DND-41 (cell line): ENCODE measurements around the gene PAM16.

Experiments used
- ATAC-seq: fragments of 200-7000 bp; cut with Tn5 transposase; 3 replicates; pipeline ENCODE4 v1.9.1; 2021; ENCODE audit warnings: low read depth; ENCODE audit not compliant: insufficient read depth
- DNase-seq: peaks from one replicate; pipeline ENCODE4 v3.0.0-alpha.2; 2020
- H2AFZ ChIP-seq: 2 replicates; pipeline ENCODE4 v1.6.0; 2012; ENCODE audit warnings: low read depth, low read length
- H3K27ac ChIP-seq: 2 replicates; pipeline ENCODE4 v1.5.1; 2012; ENCODE audit warnings: low read length, inconsistent platforms
- H3K27me3 ChIP-seq: fragments of 200-600 bp; sonication (generic); 2 replicates; pipeline ENCODE4 v1.6.0; 2012; ENCODE audit warnings: low read length, mild to moderate bottlenecking, inconsistent platforms; ENCODE audit not compliant: insufficient read depth, poor library complexity
- H3K36me3 ChIP-seq: 2 replicates; pipeline ENCODE4 v1.5.1; 2012; ENCODE audit warnings: low read length, inconsistent platforms; ENCODE audit not compliant: insufficient read depth
- H3K4me1 ChIP-seq: 2 replicates; pipeline ENCODE4 v1.5.1; 2012; ENCODE audit warnings: mild to moderate bottlenecking, low read length; ENCODE audit not compliant: insufficient read depth
- H3K4me2 ChIP-seq: 2 replicates; pipeline ENCODE4 v1.6.0; 2012; ENCODE audit warnings: mild to moderate bottlenecking, moderate library complexity, low read length, inconsistent platforms; ENCODE audit not compliant: insufficient read depth
- H3K4me3 ChIP-seq, 2 experiments: fragments of 200-600 bp in 1 of 2; shearing (Covaris generic) in 1 of 2; 2 replicates each; pipeline ENCODE4 v1.5.1; 2012 to 2016; ENCODE audit warnings: inconsistent platforms in 2 of 2, low read length in 2 of 2, mild to moderate bottlenecking in 2 of 2, low read depth in 1 of 2, moderate library complexity in 1 of 2
- H3K79me2 ChIP-seq: 2 replicates; pipeline ENCODE4 v1.6.0; 2012; ENCODE audit warnings: low read length, inconsistent platforms; ENCODE audit not compliant: insufficient read depth
- H3K9ac ChIP-seq: 2 replicates; pipeline ENCODE4 v1.6.0; 2012; ENCODE audit warnings: low read depth, mild to moderate bottlenecking, inconsistent platforms, low read length, moderate library complexity
- H3K9me3 ChIP-seq: 2 replicates; pipeline ENCODE4 v1.5.1; 2012; ENCODE audit warnings: low read length, moderate library complexity, mild to moderate bottlenecking, inconsistent platforms; ENCODE audit not compliant: insufficient read depth, severe bottlenecking
- H4K20me1 ChIP-seq: 2 replicates; pipeline ENCODE4 v1.6.0; 2012; ENCODE audit warnings: low read length; ENCODE audit not compliant: insufficient read depth
- EZH2 ChIP-seq: IDR thresholded peaks from 3 replicates; pipeline ENCODE4 v1.6.1; 2012; ENCODE audit warnings: borderline replicate concordance, low read depth, mild to moderate bottlenecking, moderate library complexity, low read length, inconsistent platforms; ENCODE audit not compliant: severe bottlenecking
- TF ChIP-seq, protein P1 (sequence below): IDR thresholded peaks from 2 replicates; pipeline ENCODE4 v1.5.1; 2012; ENCODE audit warnings: borderline replicate concordance, low read length, moderate library complexity, mild to moderate bottlenecking; ENCODE audit not compliant: poor library complexity, severe bottlenecking; ENCODE audit errors: extremely low read depth

Gene PAM16

DNA sequence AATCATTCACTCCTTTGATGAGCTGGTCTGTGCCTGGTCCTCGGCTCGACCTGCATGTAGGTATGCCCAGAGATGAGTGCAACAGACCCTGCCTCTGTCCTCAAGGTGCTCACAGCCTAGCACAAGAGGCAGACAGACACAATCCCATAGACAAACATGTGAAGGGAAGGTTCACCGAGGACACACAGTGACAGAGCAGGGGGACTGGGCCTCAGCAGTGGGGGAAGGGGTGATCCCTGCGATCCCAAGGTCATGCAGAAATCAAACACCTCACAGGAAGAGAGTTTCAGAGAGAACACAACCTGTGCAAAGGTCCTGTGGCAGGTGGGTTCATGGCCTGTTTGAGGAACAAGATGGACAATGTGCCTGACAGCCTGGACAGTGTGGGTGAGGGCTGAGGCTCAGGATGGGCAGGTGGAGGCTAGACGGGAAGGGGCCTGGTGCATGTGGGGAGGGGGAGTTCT lies 16.3 kb upstream of the PAM16 start:
- Histone ChIP-seq H3K27me3 (no peaks in the 10 kb centered on the region), H3K79me2 (no peaks in the 10 kb centered on the region), H3K4me3 (no peak overlapping the region), H3K9me3 (no peaks in the 10 kb centered on the region), H3K27ac (no peak overlapping the region), H3K4me1 (no peaks in the 10 kb centered on the region), H3K36me3 (peaks cover 41% of the 10 kb centered on the region), H3K9ac (no peak overlapping the region), H4K20me1 (peaks cover 28% of the 10 kb centered on the region), H3K4me2 (no peak overlapping the region), H2AFZ (no peak overlapping the region)
- DNase-seq (no peak), ATAC-seq (no peak)
- TF ChIP-seq, protein P1, sequence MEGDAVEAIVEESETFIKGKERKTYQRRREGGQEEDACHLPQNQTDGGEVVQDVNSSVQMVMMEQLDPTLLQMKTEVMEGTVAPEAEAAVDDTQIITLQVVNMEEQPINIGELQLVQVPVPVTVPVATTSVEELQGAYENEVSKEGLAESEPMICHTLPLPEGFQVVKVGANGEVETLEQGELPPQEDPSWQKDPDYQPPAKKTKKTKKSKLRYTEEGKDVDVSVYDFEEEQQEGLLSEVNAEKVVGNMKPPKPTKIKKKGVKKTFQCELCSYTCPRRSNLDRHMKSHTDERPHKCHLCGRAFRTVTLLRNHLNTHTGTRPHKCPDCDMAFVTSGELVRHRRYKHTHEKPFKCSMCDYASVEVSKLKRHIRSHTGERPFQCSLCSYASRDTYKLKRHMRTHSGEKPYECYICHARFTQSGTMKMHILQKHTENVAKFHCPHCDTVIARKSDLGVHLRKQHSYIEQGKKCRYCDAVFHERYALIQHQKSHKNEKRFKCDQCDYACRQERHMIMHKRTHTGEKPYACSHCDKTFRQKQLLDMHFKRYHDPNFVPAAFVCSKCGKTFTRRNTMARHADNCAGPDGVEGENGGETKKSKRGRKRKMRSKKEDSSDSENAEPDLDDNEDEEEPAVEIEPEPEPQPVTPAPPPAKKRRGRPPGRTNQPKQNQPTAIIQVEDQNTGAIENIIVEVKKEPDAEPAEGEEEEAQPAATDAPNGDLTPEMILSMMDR = no peak
- no peak for TF ChIP-seq EZH2

DNA sequence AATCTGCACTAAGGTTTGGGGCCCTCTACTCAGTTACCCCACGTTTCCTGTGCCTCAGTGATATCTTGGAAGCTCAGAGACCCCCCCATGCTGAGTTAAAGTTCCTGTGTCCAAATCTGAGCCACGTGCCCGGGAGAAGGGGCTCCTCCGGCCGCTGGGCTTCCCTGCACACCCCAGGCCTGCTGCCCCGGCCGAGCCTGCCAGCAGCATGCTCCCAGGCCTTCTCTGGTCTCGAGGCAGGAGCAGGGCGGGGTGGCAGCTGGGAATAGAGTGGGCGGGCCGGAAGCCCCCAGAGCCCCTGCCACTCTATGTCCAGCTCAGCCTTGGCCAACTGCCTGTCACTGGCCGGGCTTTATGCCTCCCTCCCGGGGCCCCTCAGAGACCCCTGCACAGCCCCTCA lies 14.9 kb upstream of the PAM16 start:
- ATAC-seq = no peak

DNA sequence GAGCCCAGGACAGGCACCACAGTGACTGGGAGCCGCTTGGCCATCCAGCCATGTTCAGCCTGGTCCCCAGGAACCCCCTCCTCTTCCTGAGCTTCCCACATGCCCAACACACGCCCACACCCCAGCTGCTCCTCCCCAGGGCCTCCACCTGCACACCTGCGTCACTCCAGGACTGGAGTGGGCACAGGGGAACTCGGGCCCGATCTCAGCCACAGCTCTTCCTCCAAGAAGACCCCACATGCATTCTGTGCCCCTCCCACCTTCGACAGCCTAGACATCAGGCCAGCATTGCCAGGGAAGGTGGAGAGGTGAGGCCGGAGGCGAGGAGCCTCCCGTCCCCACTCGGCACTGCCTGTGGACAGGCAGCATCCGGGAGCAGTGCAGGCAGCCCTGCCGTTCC lies 14.5 kb upstream of the PAM16 start:
- Histone ChIP-seq H3K4me1 (no peaks in the 10 kb centered on the region), H3K4me3 (no peak overlapping the region), H3K27ac (no peak overlapping the region), H2AFZ (no peak overlapping the region), H3K4me2 (no peak overlapping the region), H3K9me3 (no peaks in the 10 kb centered on the region), H4K20me1 (peaks cover 24% of the 10 kb centered on the region), H3K9ac (no peak overlapping the region), H3K36me3 (peaks cover 59% of the 10 kb centered on the region), H3K79me2 (no peaks in the 10 kb centered on the region), H3K27me3 (no peaks in the 10 kb centered on the region)
- ATAC-seq = no peak
- TF ChIP-seq EZH2 = no peak
- TF ChIP-seq, protein P1 = no peak
- no peak for DNase-seq

More for the DNA sequence above, 14.9 kb upstream of the PAM16 start:
- H3K27ac ChIP-seq = no peak overlapping the region
- no peak overlapping the region for H3K9ac ChIP-seq
- no peak overlapping the region for H2AFZ ChIP-seq
- H3K4me1 ChIP-seq = no peaks in the 10 kb centered on the region
- peaks cover 28% of the 10 kb centered on the region for H4K20me1 ChIP-seq
- H3K9me3 ChIP-seq = no peaks in the 10 kb centered on the region
- H3K4me3 ChIP-seq = no peak overlapping the region
- peaks cover 55% of the 10 kb centered on the region for H3K36me3 ChIP-seq
- no peaks in the 10 kb centered on the region for H3K27me3 ChIP-seq
- H3K4me2 ChIP-seq = no peak overlapping the region
- H3K79me2 ChIP-seq = no peaks in the 10 kb centered on the region
- TF ChIP-seq EZH2 = no peak
- TF ChIP-seq, protein P1 = no peak
- DNase-seq = no peak

DNA sequence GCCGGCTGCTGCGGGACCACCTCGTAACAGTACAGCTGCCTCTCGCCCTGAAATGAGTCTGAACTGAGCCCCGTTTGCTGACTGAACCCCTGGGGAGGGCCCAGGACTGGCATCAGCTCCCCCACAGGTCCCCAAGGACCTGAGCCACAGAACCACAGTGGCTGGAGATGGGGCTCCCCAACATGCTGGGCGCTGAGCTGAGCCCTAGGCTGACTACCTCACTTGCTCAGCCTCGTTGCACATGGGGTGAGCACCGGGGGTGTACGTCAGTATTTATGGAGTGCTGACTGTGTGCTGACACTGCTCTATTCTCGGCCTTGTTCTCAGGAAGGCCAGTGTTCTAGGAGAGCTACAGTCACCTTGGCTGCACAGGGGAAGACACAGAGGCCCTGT lies 13.9 kb upstream of the PAM16 start:
- H3K9me3 ChIP-seq = no peaks in the 10 kb centered on the region
- no peak overlapping the region for H3K9ac ChIP-seq
- no peaks in the 10 kb centered on the region for H3K79me2 ChIP-seq
- ATAC-seq = no peak
- H3K27me3 ChIP-seq = no peaks in the 10 kb centered on the region
- H3K4me2 ChIP-seq = no peak overlapping the region
- no peak overlapping the region for H2AFZ ChIP-seq
- H4K20me1 ChIP-seq = peaks cover 22% of the 10 kb centered on the region
- no peaks in the 10 kb centered on the region for H3K4me1 ChIP-seq
- H3K36me3 ChIP-seq = peaks cover 64% of the 10 kb centered on the region
- no peak overlapping the region for H3K27ac ChIP-seq
- no peak for DNase-seq
- H3K4me3 ChIP-seq = no peak overlapping the region
- TF ChIP-seq, protein P1 = no peak
- TF ChIP-seq EZH2 = no peak
